Endodermal cell (in vitro differentiated cells): ENCODE results near the gene CD200R1. TPM values are rescaled to one million over a fixed set of nuclear protein-coding genes. Genes with fewer than 3 reads are reported as not detected.

Experiments
- DNase-seq: peaks from one replicate; pipeline ENCODE4 v3.0.0-alpha.2; 2017
- H3K27ac ChIP-seq: 2 replicates; pipeline ENCODE4 v1.5.1; 2013; ENCODE audit warnings: mild to moderate bottlenecking, low read depth, low read length, moderate library complexity
- H3K27me3 ChIP-seq: 2 replicates; pipeline ENCODE4 v1.6.1; 2013; ENCODE audit warnings: mild to moderate bottlenecking, low read length, moderate library complexity; ENCODE audit not compliant: insufficient read depth, control insufficient read depth, poor library complexity, severe bottlenecking
- H3K36me3 ChIP-seq: 2 replicates; pipeline ENCODE4 v1.7.0; 2013; ENCODE audit warnings: mild to moderate bottlenecking, low read length, moderate library complexity; ENCODE audit not compliant: control insufficient read depth, insufficient read depth
- H3K4me1 ChIP-seq: one replicate; pipeline ENCODE4 v1.7.0; 2013; ENCODE audit warnings: low read length; ENCODE audit not compliant: control insufficient read depth, insufficient read depth
- H3K4me3 ChIP-seq: 2 replicates; pipeline ENCODE4 v1.5.1; 2013; ENCODE audit warnings: mild to moderate bottlenecking, low read length, moderate library complexity
- H3K9ac ChIP-seq: 2 replicates; pipeline ENCODE4 v1.6.1; 2013; ENCODE audit warnings: mild to moderate bottlenecking, low read length, moderate library complexity; ENCODE audit not compliant: poor library complexity, severe bottlenecking; ENCODE audit errors: extremely low read depth
- H3K9me3 ChIP-seq: 2 replicates; pipeline ENCODE4 v1.6.1; 2013; ENCODE audit warnings: mild to moderate bottlenecking, low read length, moderate library complexity; ENCODE audit not compliant: control insufficient read depth
- H3K27ac Mint-ChIP-seq: 2 replicates; pipeline ENCODE4 v1.8.0; 2020; ENCODE audit warnings: mixed read lengths
- H3K27me3 Mint-ChIP-seq: 2 replicates; pipeline ENCODE4 v1.8.0; 2021; ENCODE audit warnings: mild to moderate bottlenecking, mixed read lengths; ENCODE audit not compliant: insufficient read depth
- H3K36me3 Mint-ChIP-seq: 2 replicates; pipeline ENCODE4 v1.8.0; 2020; ENCODE audit warnings: low read depth, mixed read lengths
- H3K4me1 Mint-ChIP-seq: 2 replicates; pipeline ENCODE4 v1.8.0; 2020; ENCODE audit warnings: mixed read lengths
- H3K4me3 Mint-ChIP-seq: 2 replicates; pipeline ENCODE4 v1.8.0; 2020; ENCODE audit warnings: mild to moderate bottlenecking, moderate library complexity, mixed read lengths
- H3K9me3 Mint-ChIP-seq: 2 replicates; pipeline ENCODE4 v1.8.0; 2020; ENCODE audit warnings: mild to moderate bottlenecking, mixed read lengths
- WGBS, 2 experiments: methylation state at CpG; one replicate each; pipeline versions ENCODE4 v1.1.5 to v1.1.7; 2013; ENCODE audit warnings: missing lambda C conversion rate in 2 of 2, mixed read lengths in 1 of 2; ENCODE audit not compliant: insufficient coverage in 1 of 2, insufficient read length in 1 of 2; 5-methylcytosine and 5-hydroxymethylcytosine counted together
- total RNA-seq, 2 donors: library from RNA; stranded (reverse); fragmentation: NEBNext Ultra II Directional in 1 of 2; extraction: Animal tissue kit (Norgen Biotek cat#: 25700) in 1 of 2; gene quantifications; 2 replicates in 1 of 2; 3 replicates in 1 of 2; pipeline ENCODE4 v1.2.1, GENCODE V29; 2021
- TF ChIP-seq, protein P1 (sequence below): fragments of 200-600 bp; sonication (generic); conservative IDR thresholded peaks from 2 replicates; pipeline ENCODE4 v1.5.0; 2021; ENCODE audit warnings: antibody characterized with exemption, mild to moderate bottlenecking

Gene CD200R1
- total RNA-seq, 2 donors from 2014 or later = 1.1 TPM; not detected in 1

DNA sequence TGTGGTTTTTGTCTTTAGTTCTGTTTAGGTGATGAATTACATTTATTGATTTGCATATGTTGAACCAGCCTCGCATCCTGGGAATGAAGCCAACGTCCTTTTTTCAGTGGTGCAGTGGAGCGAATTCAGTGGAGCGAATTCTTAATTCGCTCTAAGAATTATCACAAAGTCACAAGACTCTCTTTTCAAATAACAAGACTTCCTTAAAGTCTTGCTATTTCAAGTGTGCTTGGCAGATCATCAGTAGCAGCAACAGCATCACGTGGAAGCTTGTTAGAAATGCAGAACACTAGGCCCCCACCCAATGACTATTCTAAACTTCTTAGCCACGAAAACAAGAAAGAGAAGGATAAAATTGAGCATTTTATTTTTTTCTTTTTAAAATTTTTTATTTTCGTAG, 70.1 kb downstream of the CD200R1 start:
- Mint-ChIP-seq H3K27ac (no peak overlapping the region), H3K36me3 (peaks cover 2% of the 10 kb centered on the region), H3K9me3 (peaks cover 12% of the 10 kb centered on the region), H3K4me1 (no peaks in the 10 kb centered on the region), H3K27me3 (no peaks in the 10 kb centered on the region), H3K4me3 (no peak overlapping the region)
- WGBS, 2 experiments = 89 to 98% methylated on average over 4 to 8 of the region's 8 CpGs
- TF ChIP-seq, protein P1, sequence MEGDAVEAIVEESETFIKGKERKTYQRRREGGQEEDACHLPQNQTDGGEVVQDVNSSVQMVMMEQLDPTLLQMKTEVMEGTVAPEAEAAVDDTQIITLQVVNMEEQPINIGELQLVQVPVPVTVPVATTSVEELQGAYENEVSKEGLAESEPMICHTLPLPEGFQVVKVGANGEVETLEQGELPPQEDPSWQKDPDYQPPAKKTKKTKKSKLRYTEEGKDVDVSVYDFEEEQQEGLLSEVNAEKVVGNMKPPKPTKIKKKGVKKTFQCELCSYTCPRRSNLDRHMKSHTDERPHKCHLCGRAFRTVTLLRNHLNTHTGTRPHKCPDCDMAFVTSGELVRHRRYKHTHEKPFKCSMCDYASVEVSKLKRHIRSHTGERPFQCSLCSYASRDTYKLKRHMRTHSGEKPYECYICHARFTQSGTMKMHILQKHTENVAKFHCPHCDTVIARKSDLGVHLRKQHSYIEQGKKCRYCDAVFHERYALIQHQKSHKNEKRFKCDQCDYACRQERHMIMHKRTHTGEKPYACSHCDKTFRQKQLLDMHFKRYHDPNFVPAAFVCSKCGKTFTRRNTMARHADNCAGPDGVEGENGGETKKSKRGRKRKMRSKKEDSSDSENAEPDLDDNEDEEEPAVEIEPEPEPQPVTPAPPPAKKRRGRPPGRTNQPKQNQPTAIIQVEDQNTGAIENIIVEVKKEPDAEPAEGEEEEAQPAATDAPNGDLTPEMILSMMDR = no peak
- H3K9ac ChIP-seq = no peak overlapping the region
- H3K4me3 ChIP-seq = no peak overlapping the region
- DNase-seq = no peak
- no peaks in the 10 kb centered on the region for H3K36me3 ChIP-seq
- no peak overlapping the region for H3K27ac ChIP-seq
- no peaks in the 10 kb centered on the region for H3K4me1 ChIP-seq
- no peaks in the 10 kb centered on the region for H3K27me3 ChIP-seq
- H3K9me3 ChIP-seq = peaks cover 3% of the 10 kb centered on the region

DNA sequence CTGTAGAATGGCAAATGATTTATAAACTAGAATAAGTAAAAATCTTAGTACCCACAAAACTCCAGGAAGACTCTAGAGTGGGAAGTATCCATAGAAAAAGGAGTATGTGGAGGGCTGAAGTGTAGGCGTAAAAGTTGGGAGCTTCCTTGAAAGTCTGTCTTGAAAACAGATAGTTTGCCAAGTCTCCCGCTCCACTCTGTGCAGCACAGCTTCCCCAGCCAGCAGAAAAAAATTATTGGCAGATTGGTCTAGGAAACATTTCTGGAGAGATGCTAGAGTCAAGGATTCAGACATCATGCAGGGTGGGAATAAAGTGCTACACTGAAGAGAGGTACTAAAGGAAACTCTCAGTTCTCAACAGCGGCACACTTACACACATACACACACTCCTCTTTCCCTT, 74.8 kb downstream of the CD200R1 start:
- Histone ChIP-seq H3K9me3 (peaks cover 3% of the 10 kb centered on the region), H3K9ac (no peak overlapping the region), H3K4me1 (no peaks in the 10 kb centered on the region), H3K27me3 (no peaks in the 10 kb centered on the region), H3K36me3 (no peaks in the 10 kb centered on the region), H3K27ac (no peak overlapping the region), H3K4me3 (no peak overlapping the region)
- WGBS, 2 experiments = 93 to 100% methylated on average over 1 to 3 of the region's 3 CpGs
- Mint-ChIP-seq H3K4me3 (no peak overlapping the region), H3K36me3 (peaks cover 2% of the 10 kb centered on the region), H3K27me3 (no peaks in the 10 kb centered on the region), H3K4me1 (peaks cover 3% of the 10 kb centered on the region), H3K9me3 (peaks cover 12% of the 10 kb centered on the region), H3K27ac (no peak overlapping the region)
- no peak for DNase-seq
- TF ChIP-seq, protein P1 = no peak

DNA sequence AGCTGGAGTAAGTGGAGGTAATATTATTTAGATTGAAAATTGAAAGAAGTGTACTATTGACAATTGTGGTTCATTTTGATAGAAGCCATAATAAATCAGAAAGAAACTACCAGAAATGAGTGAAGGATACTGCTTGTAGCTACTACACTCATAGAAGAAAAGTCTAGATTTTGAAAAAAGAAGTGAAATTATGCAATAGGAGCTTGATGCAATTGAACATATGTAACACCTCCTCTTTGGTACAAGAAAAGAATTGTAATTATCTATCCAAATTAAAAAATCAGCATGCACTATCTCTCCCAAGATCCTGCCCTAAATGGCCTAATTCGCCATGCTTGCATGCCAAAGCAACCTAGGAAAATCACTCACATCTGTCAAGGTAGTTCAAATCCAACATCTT, 77.1 kb downstream of the CD200R1 start:
- DNase-seq = no peak
- Mint-ChIP-seq H3K27me3 (no peaks in the 10 kb centered on the region), H3K36me3 (no peaks in the 10 kb centered on the region), H3K9me3 (peaks cover under 1% of the 10 kb centered on the region), H3K27ac (no peak overlapping the region), H3K4me3 (no peak overlapping the region), H3K4me1 (peaks cover 7% of the 10 kb centered on the region)
- H3K9me3 ChIP-seq = no peaks in the 10 kb centered on the region
- H3K36me3 ChIP-seq = no peaks in the 10 kb centered on the region
- TF ChIP-seq, protein P1 = no peak
- no peak overlapping the region for H3K27ac ChIP-seq
- no peak overlapping the region for H3K9ac ChIP-seq
- no peaks in the 10 kb centered on the region for H3K4me1 ChIP-seq
- no peaks in the 10 kb centered on the region for H3K27me3 ChIP-seq
- WGBS, 2 experiments = 88% methylated on average over 1 of the region's 1 CpG; no CpG with 5 or more reads in 1 of the 2 experiments
- H3K4me3 ChIP-seq = no peak overlapping the region
